Left ventricle myocardium inferior (tissue), 1 donor: Measurements from ENCODE around the gene RTN4. TPM values are rescaled to one million over a fixed set of nuclear protein-coding genes. Genes with fewer than 3 reads are reported as not detected.
A peak's percentile ranks its signal among the peaks of the same experiment; 100 is the strongest.
"Not testable (repeated sequence)": the region's sequence is repeated elsewhere in the genome, so short reads cannot be mapped to it uniquely, and the experiment has no call there.

Source experiments
- DNase-seq: peaks from one replicate; pipeline ENCODE4 v3.0.0-alpha.2; 2020
- H3K27ac ChIP-seq: fragments of 200-600 bp; replicated peaks from 2 replicates; pipeline ENCODE4 v1.8.0; 2021
- H3K27me3 ChIP-seq: fragments of 200-600 bp; 2 replicates; pipeline ENCODE4 v1.8.0; 2021; ENCODE audit warnings: low read depth
- H3K36me3 ChIP-seq: fragments of 200-600 bp; 2 replicates; pipeline ENCODE4 v1.8.0; 2021
- H3K4me1 ChIP-seq: fragments of 200-600 bp; 2 replicates; pipeline ENCODE4 v1.8.0; 2021
- H3K4me3 ChIP-seq: fragments of 200-600 bp; 2 replicates; pipeline ENCODE4 v1.8.0; 2021; ENCODE audit warnings: mild to moderate bottlenecking, moderate library complexity
- H3K9me3 ChIP-seq: fragments of 200-600 bp; replicated peaks from 2 replicates; pipeline ENCODE4 v1.8.0; 2021
- CTCF ChIP-seq: fragments of 200-600 bp; IDR thresholded peaks from 2 replicates; pipeline ENCODE4 v1.8.0; 2021; ENCODE audit warnings: antibody characterized with exemption, mild to moderate bottlenecking, borderline replicate concordance
- intact Hi-C: fragments of 100-400 bp; cut with micrococcal nuclease; formaldehyde crosslinking; loops from one replicate; pipeline ENCODE4 v1.11.0; 2022
- total RNA-seq: library from RNA; stranded (reverse); fragmentation: NEBNext Ultra II Directional; extraction: Animal tissue kit (Norgen Biotek cat#: 25700); gene quantifications from one replicate; pipeline ENCODE4 v1.2.1, GENCODE V29; 2021
- donor health status: DM: no; HTN: yes; CAD: no; lungs with severe emphysema.

The RTN4 gene
- total RNA-seq, 1 donor from 2014 or later = 105 TPM

DNA sequence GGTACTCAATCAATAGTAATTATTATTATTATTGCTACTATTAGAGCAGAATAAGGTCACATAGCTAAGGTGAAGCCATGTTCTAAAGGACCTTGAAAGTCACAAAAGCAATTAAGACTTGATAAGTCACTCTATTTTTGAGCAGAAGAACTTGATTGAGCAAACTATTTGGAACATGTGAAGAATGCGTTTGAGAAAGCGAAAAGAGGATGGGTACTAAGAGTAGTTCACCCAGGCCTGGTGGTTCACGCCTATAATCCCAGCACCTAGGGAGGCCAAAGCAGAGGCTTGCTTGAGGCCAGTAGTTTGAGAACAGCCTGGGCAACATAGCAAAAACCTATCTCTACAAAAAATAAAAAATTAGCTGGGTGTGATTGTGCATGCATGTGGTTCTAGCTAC is 7.2 kb upstream of the RTN4 start:
- H3K36me3 ChIP-seq = no peaks in the 10 kb centered on the region
- no peaks in the 10 kb centered on the region for H3K9me3 ChIP-seq
- intact Hi-C loops = loop anchor here (10.0 kb wide), 1 partner anchor 47 kb away; no protein-coding TSS in a partner anchor
- DNase-seq = no peak
- no peaks in the 10 kb centered on the region for H3K4me1 ChIP-seq
- H3K27ac ChIP-seq = no peak overlapping the region
- no peak overlapping the region for H3K4me3 ChIP-seq
- TF ChIP-seq CTCF = no peak
- no peaks in the 10 kb centered on the region for H3K27me3 ChIP-seq

DNA sequence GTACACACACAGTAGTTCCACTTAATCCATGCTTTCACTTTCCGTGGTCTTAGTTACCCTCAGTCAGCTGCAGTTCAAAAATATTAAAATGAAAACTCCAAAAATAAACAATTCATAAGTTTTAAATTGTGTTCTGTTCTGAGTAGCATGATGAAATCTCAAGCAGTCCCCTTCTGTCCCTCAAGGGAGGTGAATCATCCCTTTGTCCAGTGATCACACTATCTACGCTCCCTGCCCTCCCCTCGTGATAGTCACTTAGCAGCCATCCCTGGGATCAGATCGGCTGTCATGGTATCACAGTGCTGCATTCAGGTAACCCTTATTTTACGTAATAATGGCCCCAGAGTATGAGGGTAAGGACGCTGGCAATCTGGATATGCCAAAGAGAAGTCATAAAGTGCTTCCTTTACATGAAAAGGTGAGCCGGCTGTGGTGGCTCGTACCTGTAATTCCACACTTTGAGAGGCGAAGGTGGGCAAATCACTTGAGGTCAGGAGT is 5.8 kb upstream of the RTN4 start:
- DNase-seq = no peak
- intact Hi-C loops = loop anchor here (10.0 kb wide), 1 partner anchor 49 kb away; no protein-coding TSS in a partner anchor
- no peaks in the 10 kb centered on the region for H3K9me3 ChIP-seq
- H3K27ac ChIP-seq = no peak overlapping the region
- no peak for TF ChIP-seq CTCF
- H3K4me1 ChIP-seq = peaks cover 10% of the 10 kb centered on the region
- no peaks in the 10 kb centered on the region for H3K27me3 ChIP-seq
- no peak overlapping the region for H3K4me3 ChIP-seq
- no peaks in the 10 kb centered on the region for H3K36me3 ChIP-seq

DNA sequence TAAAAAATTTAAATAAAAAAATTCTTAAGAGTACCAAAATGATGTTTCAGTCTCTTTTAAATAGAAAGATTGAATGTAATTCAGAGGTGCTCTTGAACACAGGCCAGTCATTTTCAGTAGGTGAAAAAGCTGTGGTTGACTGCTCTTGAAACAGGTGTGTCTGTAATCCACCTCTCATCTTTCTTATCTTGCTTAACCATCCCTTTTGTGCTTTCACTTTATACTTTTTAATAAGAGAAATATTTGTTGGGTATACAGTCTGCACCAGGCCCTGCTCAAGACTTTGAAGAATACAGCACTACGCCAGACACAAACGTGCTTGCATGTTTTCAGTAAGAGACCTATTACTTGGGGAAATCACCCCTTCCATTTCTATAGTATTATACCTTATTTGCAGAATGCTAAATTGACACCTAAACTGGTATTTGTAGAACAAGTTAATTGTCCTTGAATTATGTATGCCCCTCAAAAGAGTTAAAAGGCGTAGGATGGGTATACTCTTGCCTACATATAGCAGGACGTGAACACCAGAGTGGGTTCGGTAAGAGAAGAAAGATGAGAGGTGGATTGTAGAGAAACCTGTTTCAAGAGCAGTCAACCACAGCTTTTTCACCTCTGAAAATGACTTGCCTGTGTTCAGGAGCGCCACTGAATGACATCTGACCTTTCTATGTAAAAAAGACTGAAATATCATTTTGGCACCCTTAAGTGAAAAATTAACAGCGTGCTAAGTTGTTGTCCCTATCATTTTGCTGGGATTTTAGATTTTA is 4.0 kb upstream of the RTN4 start:
- intact Hi-C loops = loop anchor here (10.0 kb wide), 1 partner anchor 51 kb away; no protein-coding TSS in a partner anchor

DNA sequence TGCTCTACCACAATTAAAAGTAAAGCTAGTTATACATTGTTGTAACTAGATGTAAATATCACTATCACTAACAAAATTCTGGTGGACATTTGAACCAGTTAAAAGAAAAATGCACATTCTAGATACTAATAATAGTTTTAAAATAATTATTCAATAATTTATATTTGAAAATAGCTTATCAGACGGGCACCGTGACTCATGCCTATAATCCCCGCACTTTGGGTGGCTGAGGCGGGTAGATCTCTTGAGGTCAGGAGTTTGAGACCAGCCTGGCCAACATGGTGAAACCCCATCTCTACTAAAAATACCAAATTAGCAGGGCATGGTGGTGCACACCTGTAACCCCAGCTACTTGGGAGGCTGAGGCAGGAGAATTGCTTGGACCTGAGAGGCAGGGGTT is 3.0 kb upstream of the RTN4 start:
- intact Hi-C loops = loop anchor here (10.0 kb wide), 1 partner anchor 52 kb away; no protein-coding TSS in a partner anchor
- H3K36me3 ChIP-seq, H3K4me3 ChIP-seq, H3K27me3 ChIP-seq, DNase-seq, H3K9me3 ChIP-seq, H3K27ac ChIP-seq: not testable (repeated sequence)
- H3K4me1 ChIP-seq = peaks cover 31% of the 10 kb centered on the region

More for the DNA sequence above, 4.0 kb upstream of the RTN4 start:
- Histone ChIP-seq H3K27ac (no peak overlapping the region), H3K4me1 (peaks cover 24% of the 10 kb centered on the region), H3K36me3 (no peaks in the 10 kb centered on the region), H3K9me3 (no peaks in the 10 kb centered on the region), H3K4me3 (no peak overlapping the region), H3K27me3 (no peaks in the 10 kb centered on the region)
- no peak for DNase-seq
- TF ChIP-seq CTCF = no peak

DNA sequence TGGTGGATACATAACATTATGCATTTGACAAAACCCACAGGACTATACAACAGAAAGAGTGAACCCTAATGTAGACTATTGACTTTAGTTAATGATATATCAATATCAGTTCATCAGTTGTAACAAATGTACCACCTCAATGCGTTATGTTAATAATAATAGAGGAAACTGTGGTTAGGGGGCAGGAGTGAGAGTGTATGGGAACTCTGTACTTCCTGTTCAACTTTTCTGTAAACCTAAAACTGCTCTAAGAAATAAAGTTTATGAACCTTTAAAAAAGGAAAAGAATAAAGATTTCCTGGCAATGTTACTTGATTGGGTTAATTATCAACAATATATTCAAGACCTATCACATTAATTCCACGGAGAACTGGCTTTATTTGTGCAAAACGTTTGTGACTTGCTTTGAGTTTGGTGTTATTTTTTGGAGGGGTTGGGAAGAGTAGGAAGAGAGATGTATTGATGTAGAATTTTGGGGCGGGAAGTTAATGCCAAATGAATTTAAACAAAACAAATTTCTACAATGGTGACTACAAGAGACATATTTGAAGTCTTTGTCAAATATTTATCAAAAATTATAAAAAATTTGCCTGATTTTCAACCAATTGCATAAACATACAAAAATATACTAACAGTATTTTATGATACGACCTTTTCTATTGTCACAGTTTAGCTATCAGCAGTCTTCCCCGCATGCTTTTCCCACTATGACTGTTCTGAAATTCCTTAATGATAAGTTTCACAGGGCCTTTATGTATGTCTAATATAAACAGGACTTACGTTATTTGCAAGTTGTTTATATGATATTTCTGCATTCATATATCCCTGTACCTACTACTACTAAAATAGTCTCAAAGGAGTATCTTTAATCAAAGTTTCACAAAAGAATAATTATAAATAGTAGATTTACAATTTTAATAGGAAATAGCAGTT is 2.1 kb upstream of the RTN4 start:
- Histone ChIP-seq H3K27me3 (no peaks in the 10 kb centered on the region), H3K27ac (peak overlapping the region; percentile 97), H3K36me3 (no peaks in the 10 kb centered on the region), H3K4me3 (peak overlapping the region; percentile 92), H3K4me1 (peaks cover 39% of the 10 kb centered on the region), H3K9me3 (no peaks in the 10 kb centered on the region)
- no peak for DNase-seq
- intact Hi-C loops = loop anchor here (10.0 kb wide), 1 partner anchor 52 kb away; no protein-coding TSS in a partner anchor
- no peak for TF ChIP-seq CTCF
